Measurements from ENCODE around the gene TCF4.

- no peak for TF ChIP-seq TAF1 (IDR thresholded peaks at IDR 0.05; ENCODE audit: low read depth, low read length)
- no peak for TF ChIP-seq POLR2A (IDR thresholded peaks at IDR 0.05; ENCODE audit: low read depth, low read length)
- no peak for TF ChIP-seq POLR2AphosphoS5 (IDR thresholded peaks at IDR 0.05; ENCODE audit: low read depth, low read length)
- TF ChIP-seq PAX5 (IDR thresholded peaks at IDR 0.05; ENCODE audit: insufficient read depth, low read length, severe bottlenecking) = no peak
Measured at GRCh38 chr18:55221622-55222021, 366.4 kb downstream of the TCF4 start.
